ENCODE results near the gene ATAD3A.

Gene ATAD3A

GRCh38 chr1:1537626-1538250 lies 25.8 kb downstream of the ATAD3A start:
- no peak overlapping the region for H3K4me3 ChIP-seq (ENCODE audit: low read length)
- no CpG with 5 or more reads among the region's 32 CpGs for WGBS (ENCODE audit: extremely low coverage, insufficient coverage, low lambda C conversion rate)

GRCh38 chr1:1538334-1538733 lies 26.4 kb downstream of the ATAD3A start:
- Histone ChIP-seq H3K4me1 (ENCODE audit: control insufficient read depth, low read depth, low read length) (no peaks in the 10 kb centered on the region), H3K23ac (ENCODE audit: low read length) (no peak overlapping the region), H3K18ac (ENCODE audit: low read length) (no peak overlapping the region), H3K27me3 (ENCODE audit: insufficient read depth, low read length, poor library complexity) (no peaks in the 10 kb centered on the region), H2BK15ac (replicated peaks; ENCODE audit: low read depth) (no peak overlapping the region), H2BK5ac (ENCODE audit: low read length) (no peak overlapping the region), H3K56ac (ENCODE audit: low read length) (no peak overlapping the region), H3K9ac (ENCODE audit: low read length) (no peak overlapping the region), H4K8ac (ENCODE audit: low read depth, low read length) (no peak overlapping the region), H3K4ac (ENCODE audit: low read depth, low read length) (no peak overlapping the region), H2BK120ac (ENCODE audit: low read depth, low read length) (no peak overlapping the region), H3K79me2 (ENCODE audit: control insufficient read depth, insufficient read depth, low read length) (no peaks in the 10 kb centered on the region), H3K4me3 (ENCODE audit: low read length) (no peak overlapping the region), H2AK5ac (ENCODE audit: low read length) (no peak overlapping the region), H3K4me2 (ENCODE audit: low read length) (no peak overlapping the region), H3K79me1 (ENCODE audit: low read length) (no peaks in the 10 kb centered on the region), H3K36me3 (ENCODE audit: control insufficient read depth, insufficient read depth, low read length) (no peaks in the 10 kb centered on the region), H4K5ac (ENCODE audit: low read length) (no peak overlapping the region), H3K27ac (ENCODE audit: low read depth, low read length) (no peak overlapping the region)
- no peak for DNase-seq
- WGBS (ENCODE audit: extremely low coverage, insufficient coverage, low lambda C conversion rate), result no CpG with 5 or more reads among the region's 23 CpGs

More at GRCh38 chr1:1537626-1538250, 25.8 kb downstream of the ATAD3A start:
- DNase-seq, result no peak
- no peaks in the 10 kb centered on the region for H3K4me1 ChIP-seq (ENCODE audit: control insufficient read depth, low read depth, low read length)
- H3K79me1 ChIP-seq (ENCODE audit: low read length), result no peaks in the 10 kb centered on the region
- H3K4ac ChIP-seq (ENCODE audit: low read depth, low read length), result no peak overlapping the region
- H2BK5ac ChIP-seq (ENCODE audit: low read length), result no peak overlapping the region
- H2BK120ac ChIP-seq (ENCODE audit: low read depth, low read length), result no peak overlapping the region
- H2BK15ac ChIP-seq (replicated peaks; ENCODE audit: low read depth), result no peak overlapping the region
- no peak overlapping the region for H3K4me2 ChIP-seq (ENCODE audit: low read length)
- no peak overlapping the region for H3K27ac ChIP-seq (ENCODE audit: low read depth, low read length)
- no peak overlapping the region for H4K5ac ChIP-seq (ENCODE audit: low read length)
- no peak overlapping the region for H3K23ac ChIP-seq (ENCODE audit: low read length)
- no peak overlapping the region for H3K9ac ChIP-seq (ENCODE audit: low read length)
- no peak overlapping the region for H2AK5ac ChIP-seq (ENCODE audit: low read length)
- no peak overlapping the region for H3K56ac ChIP-seq (ENCODE audit: low read length)
- no peaks in the 10 kb centered on the region for H3K27me3 ChIP-seq (ENCODE audit: insufficient read depth, low read length, poor library complexity)
- no peak overlapping the region for H4K8ac ChIP-seq (ENCODE audit: low read depth, low read length)
- no peak overlapping the region for H3K18ac ChIP-seq (ENCODE audit: low read length)
- no peaks in the 10 kb centered on the region for H3K79me2 ChIP-seq (ENCODE audit: control insufficient read depth, insufficient read depth, low read length)
- H3K36me3 ChIP-seq (ENCODE audit: control insufficient read depth, insufficient read depth, low read length), result no peaks in the 10 kb centered on the region

DNA sequence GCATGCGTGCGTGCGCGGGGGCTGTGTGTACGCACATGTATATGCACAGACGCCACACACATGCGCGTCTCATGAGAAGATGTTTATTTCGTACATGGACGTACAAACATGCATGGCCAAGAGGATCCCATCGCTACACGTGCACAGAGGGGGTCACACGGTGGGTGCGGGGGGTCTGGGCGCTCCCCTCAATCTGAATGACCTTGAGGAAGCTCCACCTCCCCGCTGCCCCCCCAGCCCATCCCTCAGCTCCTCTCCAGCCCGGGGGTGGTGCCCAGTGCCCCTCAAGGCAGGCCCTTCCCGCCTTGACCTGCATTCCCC lies 27.0 kb downstream of the ATAD3A start:
- H3K4me3 ChIP-seq (ENCODE audit: low read length), result no peak overlapping the region
- no peak overlapping the region for H2BK120ac ChIP-seq (ENCODE audit: low read depth, low read length)
- H2BK15ac ChIP-seq (replicated peaks; ENCODE audit: low read depth), result no peak overlapping the region
- no peak overlapping the region for H3K27ac ChIP-seq (ENCODE audit: low read depth, low read length)
- H3K4ac ChIP-seq (ENCODE audit: low read depth, low read length), result no peak overlapping the region
- no peaks in the 10 kb centered on the region for H3K79me2 ChIP-seq (ENCODE audit: control insufficient read depth, insufficient read depth, low read length)
- WGBS (ENCODE audit: extremely low coverage, insufficient coverage, low lambda C conversion rate), result no CpG with 5 or more reads among the region's 18 CpGs
- H3K36me3 ChIP-seq (ENCODE audit: control insufficient read depth, insufficient read depth, low read length), result no peaks in the 10 kb centered on the region
- no peak overlapping the region for H3K23ac ChIP-seq (ENCODE audit: low read length)
- H2BK5ac ChIP-seq (ENCODE audit: low read length), result no peak overlapping the region
- no peak overlapping the region for H4K5ac ChIP-seq (ENCODE audit: low read length)
- peak overlapping the region; percentile 62 for H3K56ac ChIP-seq (ENCODE audit: low read length)
- H3K4me2 ChIP-seq (ENCODE audit: low read length), result no peak overlapping the region
- no peak for DNase-seq
- peak overlapping the region; percentile 78 for H3K9ac ChIP-seq (ENCODE audit: low read length)
- no peaks in the 10 kb centered on the region for H3K4me1 ChIP-seq (ENCODE audit: control insufficient read depth, low read depth, low read length)
- H4K8ac ChIP-seq (ENCODE audit: low read depth, low read length), result no peak overlapping the region
- H3K18ac ChIP-seq (ENCODE audit: low read length), result no peak overlapping the region
- no peaks in the 10 kb centered on the region for H3K27me3 ChIP-seq (ENCODE audit: insufficient read depth, low read length, poor library complexity)
- H3K79me1 ChIP-seq (ENCODE audit: low read length), result no peaks in the 10 kb centered on the region
- no peak overlapping the region for H2AK5ac ChIP-seq (ENCODE audit: low read length)

DNA sequence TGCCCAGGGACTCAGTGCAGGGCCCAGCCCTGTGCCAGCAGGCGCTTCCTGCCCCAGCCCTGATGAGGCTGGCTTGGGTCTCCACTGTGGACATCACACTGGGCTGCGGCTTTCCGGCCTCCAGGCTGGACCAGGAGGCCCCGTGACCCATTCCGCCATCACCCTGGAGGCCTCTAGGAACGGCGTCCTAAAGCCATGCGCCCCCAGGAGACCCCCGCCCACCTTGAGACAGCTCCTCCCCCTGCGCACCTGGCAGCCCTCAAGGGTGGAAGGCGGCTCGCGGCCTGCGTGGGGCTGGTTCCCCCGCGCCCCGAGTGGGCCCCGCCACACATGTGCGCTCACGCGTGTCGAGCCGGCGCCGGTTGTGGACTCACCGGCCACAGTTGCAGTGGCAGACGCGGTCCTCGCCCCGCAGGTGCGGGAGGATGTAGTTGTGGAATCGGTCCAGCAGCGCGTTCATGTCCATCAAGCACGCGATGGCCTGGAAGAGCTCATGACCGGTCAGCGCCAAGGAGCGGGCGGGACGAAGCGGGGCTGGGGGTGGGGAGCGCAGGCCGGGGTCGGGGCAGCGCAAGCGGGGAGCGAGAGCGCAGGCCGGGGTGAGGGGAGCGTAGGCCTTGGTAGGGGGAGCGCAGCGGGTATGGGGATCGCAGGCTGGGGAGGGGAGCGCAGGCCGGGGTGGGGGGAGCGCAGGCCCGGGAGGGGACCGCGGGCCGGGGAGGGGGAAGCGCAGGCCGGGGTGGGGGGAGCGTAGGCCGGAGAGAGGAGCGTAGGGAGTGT lies 27.5 kb downstream of the ATAD3A start:
- Histone ChIP-seq H2BK5ac (ENCODE audit: low read length) (no peak overlapping the region), H3K23ac (ENCODE audit: low read length) (no peak overlapping the region), H2BK15ac (replicated peaks; ENCODE audit: low read depth) (no peak overlapping the region), H3K27me3 (ENCODE audit: insufficient read depth, low read length, poor library complexity) (no peaks in the 10 kb centered on the region), H2AK5ac (ENCODE audit: low read length) (no peak overlapping the region), H3K36me3 (ENCODE audit: control insufficient read depth, insufficient read depth, low read length) (no peaks in the 10 kb centered on the region), H3K79me2 (ENCODE audit: control insufficient read depth, insufficient read depth, low read length) (no peaks in the 10 kb centered on the region), H3K4me2 (ENCODE audit: low read length) (peak overlapping the region; percentile 94), H3K27ac (ENCODE audit: low read depth, low read length) (no peak overlapping the region), H3K4me3 (ENCODE audit: low read length) (peak overlapping the region; percentile 46), H3K18ac (ENCODE audit: low read length) (peak overlapping the region; percentile 10), H3K4me1 (ENCODE audit: control insufficient read depth, low read depth, low read length) (no peaks in the 10 kb centered on the region), H3K79me1 (ENCODE audit: low read length) (no peaks in the 10 kb centered on the region), H3K9ac (ENCODE audit: low read length) (peak overlapping the region; percentile 78), H4K8ac (ENCODE audit: low read depth, low read length) (no peak overlapping the region), H4K5ac (ENCODE audit: low read length) (no peak overlapping the region), H3K56ac (ENCODE audit: low read length) (peak overlapping the region; percentile 82), H3K4ac (ENCODE audit: low read depth, low read length) (peak overlapping the region; percentile 50), H2BK120ac (ENCODE audit: low read depth, low read length) (no peak overlapping the region)
- WGBS (ENCODE audit: extremely low coverage, insufficient coverage, low lambda C conversion rate), result no CpG with 5 or more reads among the region's 66 CpGs
- peak; percentile 66 for DNase-seq

DNA sequence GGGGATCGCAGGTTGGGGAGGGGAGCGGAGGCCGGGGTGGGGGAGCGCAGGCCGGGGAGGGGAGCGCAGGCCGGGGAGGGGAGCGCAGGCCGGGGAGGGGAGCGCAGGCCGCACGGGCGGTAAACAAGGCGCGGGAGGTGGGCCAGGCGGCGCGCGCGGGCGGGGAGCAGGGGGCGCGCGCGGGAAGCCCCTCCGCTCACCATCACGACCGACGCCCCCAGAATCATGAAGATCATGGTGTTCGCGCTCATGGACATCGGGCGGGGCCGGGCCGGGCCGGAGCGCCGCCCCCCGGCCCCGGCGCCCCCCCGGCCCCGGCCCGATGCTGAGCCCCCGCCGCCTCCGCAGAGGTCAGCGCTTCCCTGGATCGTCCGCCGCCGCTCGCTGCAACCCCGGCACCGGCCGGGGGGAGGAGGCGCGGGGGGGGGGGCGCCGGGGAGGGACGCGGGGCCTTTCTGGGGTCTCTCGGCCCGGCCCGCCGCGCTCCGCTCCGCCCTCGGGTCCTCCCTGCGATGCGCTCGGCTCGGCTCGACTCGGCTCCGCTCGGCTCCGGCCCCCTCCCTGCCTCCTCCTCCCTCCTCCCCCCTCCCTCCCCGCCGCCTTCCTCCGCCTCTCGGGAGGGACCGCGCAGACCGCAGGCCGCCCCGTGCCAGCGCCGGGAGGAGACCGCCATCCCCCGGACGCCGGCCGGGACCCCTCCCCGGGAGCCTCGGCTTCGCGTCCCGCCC lies 28.3 kb downstream of the ATAD3A start, which contains the start of gene TMEM240:
TSS of gene TMEM240 (minus strand) at position 535 of the 728 bp plus-strand sequence. CDS start at position 257, 278 bp downstream.
- H4K5ac ChIP-seq (ENCODE audit: low read length), result no peak within 1 kb of the TSS
- no peak within 1 kb of the TSS for H2BK5ac ChIP-seq (ENCODE audit: low read length)
- H2AK5ac ChIP-seq (ENCODE audit: low read length), result no peak within 1 kb of the TSS
- no peak within 1 kb of the TSS for H4K8ac ChIP-seq (ENCODE audit: low read depth, low read length)
- no peaks in the 10 kb centered on the region for H3K79me2 ChIP-seq (ENCODE audit: control insufficient read depth, insufficient read depth, low read length)
- no peak within 1 kb of the TSS for H2BK120ac ChIP-seq (ENCODE audit: low read depth, low read length)
- WGBS (ENCODE audit: extremely low coverage, insufficient coverage, low lambda C conversion rate), result no CpG with 5 or more reads among the region's 100 CpGs
- H3K4me1 ChIP-seq (ENCODE audit: control insufficient read depth, low read depth, low read length), result no peaks in the 10 kb centered on the region
- H3K9ac ChIP-seq (ENCODE audit: low read length), result peak within 1 kb of the TSS; percentile 78
- H3K27me3 ChIP-seq (ENCODE audit: insufficient read depth, low read length, poor library complexity), result no peaks in the 10 kb centered on the region
- peak within 1 kb of the TSS; percentile 50 for H3K4ac ChIP-seq (ENCODE audit: low read depth, low read length)
- peak; percentile 84 for DNase-seq
- H3K4me3 ChIP-seq (ENCODE audit: low read length), result peak within 1 kb of the TSS; percentile 46
- no peak within 1 kb of the TSS for H2BK15ac ChIP-seq (replicated peaks; ENCODE audit: low read depth)
- peak within 1 kb of the TSS; percentile 88 for H3K56ac ChIP-seq (ENCODE audit: low read length)
- no peaks in the 10 kb centered on the region for H3K36me3 ChIP-seq (ENCODE audit: control insufficient read depth, insufficient read depth, low read length)
- peak within 1 kb of the TSS; percentile 10 for H3K18ac ChIP-seq (ENCODE audit: low read length)
- H3K79me1 ChIP-seq (ENCODE audit: low read length), result no peaks in the 10 kb centered on the region
- H3K27ac ChIP-seq (ENCODE audit: low read depth, low read length), result no peak within 1 kb of the TSS
- peak within 1 kb of the TSS; percentile 94 for H3K4me2 ChIP-seq (ENCODE audit: low read length)
- no peak within 1 kb of the TSS for H3K23ac ChIP-seq (ENCODE audit: low read length)

Measured in mesendoderm (in vitro differentiated cells).